NCI-H2107 treated with DMSO at 0.1 percent for 48 hours (cell line): ENCODE results near the gene POFUT2.
"Not testable (repeated sequence)": the region's sequence is repeated elsewhere in the genome, so short reads cannot be mapped to it uniquely, and the experiment has no call there.

Source experiments
- DNase-seq: peaks from one replicate; lab custom pipeline; 2025; ENCODE audit not compliant: unreplicated experiment; lab: John Stamatoyannopoulos, UW

The POFUT2 gene

DNA sequence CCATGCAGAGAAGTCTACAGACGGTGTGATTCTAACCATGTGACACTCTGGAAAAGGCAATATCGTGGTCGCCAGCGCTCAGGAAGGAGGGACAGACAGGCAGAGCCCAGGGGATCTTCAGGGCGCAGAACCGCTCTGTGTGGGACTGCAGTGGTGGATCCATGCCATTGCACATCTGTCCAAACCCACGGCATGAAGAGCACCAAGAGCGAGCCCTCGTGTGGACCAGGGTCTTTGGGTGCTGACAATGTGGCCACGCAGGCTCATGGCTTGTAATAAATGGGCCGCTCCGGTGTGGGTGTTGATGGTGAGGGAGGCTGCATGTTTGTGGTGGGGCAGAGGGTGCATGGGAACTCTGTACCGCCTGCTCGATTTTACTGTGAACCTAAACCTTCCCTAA, 25.3 kb upstream of the POFUT2 start:
- DNase-seq, result no peak

DNA sequence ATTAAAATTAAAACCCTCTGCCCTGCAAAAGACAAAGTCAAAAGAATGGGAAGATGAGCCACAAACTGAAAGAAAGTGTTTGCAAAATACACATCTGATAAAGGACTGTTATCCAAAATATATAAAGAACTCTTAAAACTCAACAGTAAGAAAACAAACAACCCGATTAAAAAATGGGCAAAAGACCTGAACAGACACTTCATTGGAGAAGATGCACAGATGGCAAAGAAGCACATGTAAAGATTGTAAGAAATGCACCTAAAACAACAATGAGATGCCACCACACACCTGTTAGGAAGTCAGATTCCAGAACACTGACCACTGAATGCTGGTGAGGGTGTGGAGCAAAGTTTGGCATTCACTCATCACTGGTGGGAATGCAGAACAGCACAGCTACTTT, 24.6 kb upstream of the POFUT2 start:
- no peak for DNase-seq

DNA sequence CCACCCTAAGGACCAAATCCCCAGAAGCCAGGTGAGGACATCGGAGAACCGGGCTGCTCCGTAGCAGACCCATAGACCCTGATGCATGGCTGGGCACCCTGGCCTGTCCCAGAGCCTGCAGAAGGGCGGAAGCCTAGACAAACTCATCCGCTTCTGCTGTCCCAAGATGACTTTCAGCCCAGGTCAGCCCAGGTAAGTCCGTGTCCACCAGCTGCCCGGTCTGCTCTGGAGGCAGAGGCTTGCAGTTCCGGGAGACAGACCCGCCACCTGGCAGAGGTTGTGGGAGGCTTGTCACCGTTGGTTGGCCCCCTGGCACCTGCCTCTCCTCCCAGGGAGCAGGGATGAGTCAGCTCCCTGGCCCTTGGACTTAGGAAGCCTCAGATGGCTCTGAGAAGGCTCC, 22.8 kb upstream of the POFUT2 start:
- DNase-seq, result no peak

DNA sequence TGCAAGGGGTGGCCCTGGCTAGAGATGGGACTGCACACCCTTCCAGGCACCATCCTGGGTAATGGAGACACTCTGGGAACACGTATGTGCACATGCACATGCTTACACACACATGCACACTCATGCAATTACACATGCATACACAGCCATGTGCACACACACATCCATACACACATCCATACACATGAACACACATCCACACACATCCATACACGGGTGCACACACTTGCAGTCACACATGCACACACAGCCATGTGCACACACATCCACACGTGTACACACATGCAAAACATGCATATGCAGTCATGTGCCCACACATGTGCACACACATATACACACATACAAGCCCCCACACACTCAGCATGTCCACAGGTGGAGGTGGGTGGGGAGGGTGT, 22.3 kb upstream of the POFUT2 start:
- no peak for DNase-seq

DNA sequence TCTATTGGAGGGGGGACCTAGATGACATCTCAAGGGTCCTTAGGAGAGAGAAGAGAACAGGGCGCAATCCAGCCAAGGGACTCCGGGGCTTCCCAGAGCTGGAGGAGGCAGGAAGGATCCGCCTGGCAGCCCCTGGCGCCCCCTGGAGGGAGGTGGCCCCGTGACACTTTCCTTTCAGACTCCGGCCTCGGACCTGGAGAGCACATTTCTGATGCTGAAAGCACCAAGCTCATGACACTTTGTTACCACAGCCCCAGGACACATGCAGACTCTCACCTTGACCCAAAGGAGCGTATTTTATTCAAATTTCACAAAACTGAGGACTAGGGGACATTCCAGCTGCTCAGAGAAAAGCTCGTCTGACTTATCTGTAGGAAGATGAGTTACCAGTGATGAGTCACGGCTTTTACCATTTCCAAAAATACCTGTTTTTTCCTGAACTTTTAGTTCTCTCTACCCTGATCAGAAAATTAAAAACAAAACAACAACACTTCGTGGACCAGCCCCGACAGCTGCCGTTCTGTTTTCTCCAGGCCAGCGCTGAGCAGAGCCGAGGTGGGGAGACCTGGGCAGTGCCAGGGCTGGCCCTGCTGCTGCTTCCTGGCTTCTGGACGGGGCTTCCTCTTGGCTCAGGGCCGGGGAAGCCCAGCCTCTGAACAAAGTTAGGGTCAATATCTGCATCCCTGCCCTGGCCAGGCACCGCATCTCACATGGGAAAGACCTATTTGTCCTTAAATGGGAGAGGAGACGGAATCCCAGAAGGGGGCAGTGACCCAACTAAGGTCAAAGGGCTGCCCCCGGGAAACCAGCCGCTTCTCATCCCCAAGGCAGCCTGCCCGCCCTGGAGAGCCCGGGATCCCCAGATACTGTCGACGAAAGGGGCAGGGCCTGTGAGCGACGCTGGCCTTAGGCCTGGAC, 21.6 kb upstream of the POFUT2 start:
- DNase-seq, result no peak

DNA sequence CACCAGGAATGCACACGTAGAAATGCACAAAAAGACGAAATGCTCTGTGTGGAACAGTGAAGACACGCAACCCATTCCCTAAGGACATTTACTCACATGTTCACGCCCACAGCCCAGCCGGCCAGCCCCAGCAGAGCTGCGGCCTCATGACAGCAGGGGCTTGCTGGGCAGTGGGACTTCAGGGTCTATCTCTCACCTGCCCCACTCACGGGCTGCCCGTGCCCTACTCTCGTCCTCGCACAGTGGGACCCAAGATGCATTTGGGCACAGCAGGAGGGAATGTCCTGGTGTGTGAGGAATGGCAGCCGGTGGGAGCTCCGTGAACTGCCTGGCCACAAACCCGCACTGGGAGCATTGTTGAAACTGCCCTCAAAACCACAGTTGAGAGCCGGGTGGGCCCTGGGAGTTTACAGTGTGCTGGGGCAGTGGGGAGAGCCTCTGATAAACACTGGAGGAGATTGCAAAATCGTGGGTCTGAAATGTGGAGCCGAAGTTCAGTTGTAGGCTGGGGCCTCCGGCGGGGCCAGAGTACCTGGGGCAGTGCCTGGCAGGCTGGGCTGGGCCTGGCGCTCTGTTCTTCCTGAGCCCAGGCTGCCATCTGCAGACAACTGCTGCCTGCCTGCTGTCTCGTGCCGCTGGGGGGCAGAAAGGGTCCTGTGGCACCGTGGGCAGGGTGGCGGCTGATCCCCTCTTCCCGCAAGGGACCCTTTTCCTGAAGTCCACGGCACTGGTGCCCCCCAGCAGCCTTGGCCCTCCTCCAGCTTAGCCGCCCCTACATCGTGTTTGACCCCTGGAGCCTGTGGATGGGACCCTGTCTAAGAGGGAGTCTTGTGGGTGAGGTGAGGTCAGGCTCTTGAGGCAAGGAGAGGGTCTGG, 20.7 kb upstream of the POFUT2 start:
- no peak for DNase-seq

DNA sequence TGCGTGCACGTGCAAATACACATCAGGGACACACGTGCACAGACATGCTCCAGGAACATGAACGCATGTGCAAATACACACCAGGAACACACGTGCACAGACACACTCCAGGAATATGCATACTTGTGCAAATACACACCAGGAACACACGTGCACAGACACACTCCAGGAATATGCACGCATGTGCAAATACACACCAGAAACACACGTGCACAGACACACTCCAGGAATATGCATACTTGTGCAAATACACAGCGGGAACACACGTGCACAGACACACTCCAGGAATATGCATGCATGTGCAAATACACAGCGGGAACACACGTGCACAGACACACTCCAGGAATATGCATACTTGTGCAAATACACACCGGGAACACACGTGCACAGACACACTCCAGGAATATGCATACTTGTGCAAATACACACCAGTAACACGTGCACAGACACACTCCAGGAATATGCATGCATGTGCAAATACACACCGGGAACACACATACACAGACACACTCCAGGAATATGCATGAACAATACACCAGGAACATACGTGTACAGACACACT, 20.0 kb upstream of the POFUT2 start:
- DNase-seq, result not testable (repeated sequence)

DNA sequence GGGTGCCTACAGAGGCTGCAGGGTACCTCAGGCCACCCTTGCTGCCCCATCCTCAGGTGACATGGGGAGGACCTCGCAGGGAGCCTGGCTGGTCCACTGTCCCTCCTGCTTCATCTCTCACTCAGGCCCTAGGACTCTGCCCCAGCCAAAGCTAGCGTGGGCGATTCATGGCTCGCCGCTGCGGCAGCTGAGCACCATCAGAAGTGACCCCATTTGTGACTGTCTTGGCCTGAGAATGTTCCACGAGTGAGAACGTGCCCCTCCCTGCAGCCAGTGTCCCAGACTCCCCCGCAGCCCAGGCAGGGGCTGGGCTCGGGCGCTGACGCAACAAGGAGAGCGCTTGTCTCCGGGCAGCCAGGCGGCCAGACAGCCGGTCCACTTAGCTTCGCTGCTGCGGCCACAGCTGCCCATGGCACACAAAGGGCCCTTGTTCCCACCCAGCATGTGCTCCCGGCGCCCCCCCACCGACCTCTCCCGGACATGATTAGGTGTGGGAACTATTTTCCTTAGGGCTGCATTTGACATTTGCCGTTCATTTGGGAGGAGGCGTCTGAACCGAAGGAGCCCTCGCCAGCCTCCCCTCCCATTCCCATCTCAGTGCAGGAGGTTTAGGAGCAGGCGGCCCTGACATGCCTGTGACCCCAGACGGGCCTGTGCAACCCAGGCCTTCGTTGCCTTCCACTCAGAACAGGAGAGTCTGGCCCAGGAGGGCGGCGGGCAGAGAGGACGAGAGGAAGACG, 19.3 kb upstream of the POFUT2 start:
- DNase-seq, result no peak

DNA sequence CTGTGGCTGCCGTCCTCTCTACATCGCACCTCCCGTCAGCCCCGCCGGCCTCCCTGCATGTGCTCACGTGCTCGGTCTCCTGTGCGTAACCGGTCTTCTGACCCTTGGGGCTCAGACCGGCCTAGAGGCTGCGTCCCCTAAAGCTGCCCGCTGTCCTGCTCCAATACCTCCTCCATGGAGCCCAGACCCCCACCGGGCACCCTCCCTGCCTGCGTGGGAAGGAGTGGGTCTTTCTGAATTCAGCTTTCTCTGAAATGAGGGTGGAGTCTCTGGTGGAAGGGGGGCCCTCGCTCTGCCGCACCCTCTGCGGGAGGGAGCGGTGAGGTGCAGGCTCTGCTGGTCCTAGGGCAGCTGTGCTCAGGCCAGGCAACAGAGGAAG, 18.7 kb upstream of the POFUT2 start:
- DNase-seq, result no peak

DNA sequence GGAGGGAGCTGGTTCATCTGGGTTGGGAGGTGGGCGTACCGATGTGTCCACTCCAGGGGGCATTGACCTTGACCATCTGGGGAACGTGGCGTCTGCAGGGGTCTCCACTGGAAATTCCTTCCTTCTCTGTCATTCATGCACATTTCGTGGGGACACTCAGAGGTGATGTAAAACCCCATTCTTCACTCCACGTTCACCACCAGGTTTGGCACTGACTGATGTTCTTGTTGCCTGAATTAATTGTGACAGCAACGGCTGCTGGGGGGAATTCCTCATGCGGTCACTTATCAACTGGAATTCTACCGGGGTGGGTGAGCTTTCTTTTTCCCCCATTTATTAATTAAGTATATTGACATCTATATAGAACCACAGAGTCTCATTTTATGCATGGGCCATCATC, 18.1 kb upstream of the POFUT2 start:
- no peak for DNase-seq

DNA sequence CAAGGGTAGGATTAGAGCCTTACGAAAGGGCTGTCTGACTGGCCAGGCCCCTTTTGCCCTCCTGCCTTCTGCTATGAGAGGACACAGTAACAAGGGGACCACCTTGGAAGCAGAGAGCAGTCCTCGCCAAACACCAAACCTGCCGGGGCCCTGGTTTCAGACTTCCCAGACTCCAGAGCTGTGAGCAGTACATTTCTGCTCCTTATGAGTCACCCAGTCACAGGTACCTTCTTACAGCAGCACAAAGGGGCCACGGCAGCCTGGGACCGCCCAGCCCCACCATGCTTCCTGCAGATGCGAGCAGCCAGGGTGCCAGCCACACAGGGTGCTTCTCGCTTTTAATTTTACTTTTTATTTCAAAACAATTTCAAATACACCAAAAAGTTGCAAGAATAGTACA, 17.2 kb upstream of the POFUT2 start:
- no peak for DNase-seq

DNA sequence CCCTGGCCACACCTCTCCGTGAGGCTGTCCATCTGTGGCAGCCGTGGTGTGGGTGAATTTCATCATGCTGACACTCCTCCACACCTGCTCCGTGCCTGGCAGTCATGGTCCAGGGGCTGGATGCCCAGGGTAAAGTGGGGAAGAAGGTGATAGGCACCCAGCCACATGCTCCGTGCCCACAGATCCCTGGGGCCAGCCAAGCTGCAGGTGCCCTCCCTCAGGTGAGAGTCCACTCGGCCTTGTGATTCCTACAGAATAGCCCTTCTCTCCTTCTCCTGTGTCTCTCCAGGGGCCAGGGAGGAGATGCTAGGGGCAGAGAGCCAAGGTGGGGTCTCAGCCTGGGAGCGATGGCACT, 16.8 kb upstream of the POFUT2 start:
- no peak for DNase-seq

DNA sequence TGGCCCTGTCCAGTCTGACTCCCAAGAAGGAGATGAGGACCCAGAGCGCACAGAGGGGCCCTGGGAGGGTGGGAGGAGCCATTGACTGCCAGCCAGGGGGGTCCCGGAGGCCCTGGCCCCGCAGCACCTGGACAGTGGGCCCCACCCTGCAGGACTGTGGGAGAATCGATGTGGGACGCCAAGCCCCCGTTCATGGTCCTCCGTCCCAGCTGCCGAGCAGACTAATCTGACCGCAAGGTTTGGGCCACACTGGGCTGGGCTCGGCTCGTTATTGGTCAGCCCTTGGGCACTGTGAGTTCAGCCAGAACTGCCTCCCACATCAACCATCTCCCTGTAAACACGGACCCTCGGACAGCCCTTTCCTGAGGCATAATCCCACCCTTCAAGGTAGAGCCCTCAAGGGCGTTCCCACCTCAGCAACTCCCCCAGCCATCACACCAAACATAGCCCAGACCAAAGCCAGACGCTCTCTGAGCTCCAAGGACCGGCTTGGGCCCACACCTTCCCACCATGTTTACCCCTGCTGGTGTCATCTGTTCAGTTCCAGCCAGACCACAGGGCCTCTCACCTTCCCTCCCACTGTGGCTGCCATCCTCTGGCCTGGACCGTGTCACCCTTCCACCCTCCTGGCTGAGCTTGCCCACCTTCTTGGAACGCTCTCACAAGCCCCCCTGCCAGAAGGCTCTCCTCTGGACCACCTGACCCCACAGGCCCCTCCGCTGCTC, 16.2 kb upstream of the POFUT2 start:
- DNase-seq, result no peak

DNA sequence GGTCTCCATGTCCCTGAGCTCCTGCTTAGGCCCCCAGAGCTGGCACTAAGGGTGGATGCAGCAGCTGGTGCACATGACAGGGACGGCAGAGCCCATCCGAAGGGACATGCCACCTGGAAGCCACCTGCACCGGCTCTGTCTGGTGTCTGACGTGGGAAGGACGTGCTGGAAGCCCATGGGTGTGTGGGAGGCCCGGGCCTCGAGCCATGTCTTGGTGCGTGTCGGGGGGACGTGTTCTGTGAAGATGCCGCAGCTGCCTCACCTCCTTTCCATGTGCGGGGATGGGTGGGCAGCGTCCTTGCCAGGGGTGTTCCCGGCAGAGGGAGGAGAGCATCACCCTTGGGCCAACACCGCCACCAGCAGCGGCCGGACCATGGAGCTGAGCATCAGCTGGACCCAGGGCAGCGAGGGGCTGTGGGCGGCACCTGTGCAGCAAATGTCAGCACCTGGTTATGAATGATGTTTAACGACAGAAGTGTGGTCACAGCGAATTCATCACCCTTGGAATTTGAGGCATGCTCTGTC, 15.5 kb upstream of the POFUT2 start:
- DNase-seq, result no peak

DNA sequence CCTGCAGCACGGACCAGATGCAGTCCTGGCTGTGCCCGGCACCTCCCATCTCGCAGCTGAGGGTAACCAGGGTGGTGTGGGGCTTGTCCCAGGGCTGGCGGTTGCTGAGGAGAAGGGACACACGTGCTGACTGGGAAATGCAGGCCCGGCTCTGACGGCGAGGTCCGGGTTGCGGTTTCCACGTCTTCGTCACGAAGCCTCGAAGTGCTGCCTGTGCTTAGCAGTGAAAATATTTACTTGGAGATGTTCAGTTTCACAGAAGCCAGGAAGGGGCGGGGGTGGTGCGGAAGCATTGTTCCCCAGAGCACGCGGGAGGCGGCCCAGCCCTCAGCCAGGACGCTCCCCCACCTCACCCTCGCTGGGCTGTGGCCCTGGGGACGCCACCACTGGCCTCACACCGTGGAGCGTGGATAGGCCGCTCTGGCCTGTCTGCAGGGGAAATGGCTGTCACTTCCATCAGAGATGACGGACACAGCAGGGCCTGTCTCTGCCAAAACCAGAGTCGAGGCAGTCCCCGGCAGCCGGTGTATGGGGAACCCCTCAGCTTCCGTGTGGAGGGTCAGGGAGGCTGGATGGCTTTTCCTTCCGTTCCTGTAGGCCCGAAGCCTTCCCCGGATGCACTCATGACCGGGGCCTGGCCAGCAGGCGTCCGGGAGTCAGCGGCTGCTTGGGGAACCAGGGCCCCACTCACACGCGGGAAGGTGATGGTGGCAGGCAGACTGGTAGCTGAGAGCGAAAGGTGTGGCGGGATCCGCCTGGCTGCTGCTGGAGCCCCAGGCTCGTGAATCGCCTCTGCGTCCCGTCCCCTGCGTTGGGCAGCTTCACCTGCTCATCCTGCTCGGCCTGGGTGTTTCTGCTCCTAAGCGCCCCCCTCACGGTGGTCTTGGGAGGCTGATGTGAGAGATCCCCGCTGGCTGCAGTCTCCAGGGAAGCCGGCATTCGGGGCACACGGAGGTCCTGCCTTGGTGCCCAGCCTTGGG, 14.7 kb upstream of the POFUT2 start:
- DNase-seq, result no peak

DNA sequence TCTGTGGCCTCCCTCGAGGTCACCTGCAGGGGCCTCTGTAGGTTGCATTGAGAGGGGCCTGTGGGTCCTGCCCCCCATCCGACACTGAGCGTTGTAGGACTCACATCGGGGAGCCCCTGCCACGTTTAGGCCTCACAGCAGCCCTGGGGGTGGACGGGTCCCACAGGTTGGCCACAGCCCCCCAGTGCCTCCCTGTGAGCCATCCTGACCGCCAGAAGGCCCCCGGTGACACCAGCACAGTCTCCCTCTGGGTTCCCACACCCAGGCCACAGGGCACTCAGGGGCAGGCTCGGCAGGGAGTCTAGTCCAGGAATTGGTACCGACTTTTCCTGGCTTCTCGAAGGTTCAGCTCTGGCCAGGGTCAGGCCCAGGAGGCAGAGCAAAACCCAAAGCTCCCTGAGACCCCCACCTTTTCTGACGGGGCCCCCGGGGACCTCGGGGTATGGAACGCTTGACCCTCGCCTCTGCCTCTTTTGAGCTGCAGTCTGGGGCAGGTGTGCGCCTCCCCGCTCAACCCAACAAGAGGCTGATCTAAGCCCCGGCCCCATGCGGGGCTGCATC, 13.9 kb upstream of the POFUT2 start:
- DNase-seq, result no peak

DNA sequence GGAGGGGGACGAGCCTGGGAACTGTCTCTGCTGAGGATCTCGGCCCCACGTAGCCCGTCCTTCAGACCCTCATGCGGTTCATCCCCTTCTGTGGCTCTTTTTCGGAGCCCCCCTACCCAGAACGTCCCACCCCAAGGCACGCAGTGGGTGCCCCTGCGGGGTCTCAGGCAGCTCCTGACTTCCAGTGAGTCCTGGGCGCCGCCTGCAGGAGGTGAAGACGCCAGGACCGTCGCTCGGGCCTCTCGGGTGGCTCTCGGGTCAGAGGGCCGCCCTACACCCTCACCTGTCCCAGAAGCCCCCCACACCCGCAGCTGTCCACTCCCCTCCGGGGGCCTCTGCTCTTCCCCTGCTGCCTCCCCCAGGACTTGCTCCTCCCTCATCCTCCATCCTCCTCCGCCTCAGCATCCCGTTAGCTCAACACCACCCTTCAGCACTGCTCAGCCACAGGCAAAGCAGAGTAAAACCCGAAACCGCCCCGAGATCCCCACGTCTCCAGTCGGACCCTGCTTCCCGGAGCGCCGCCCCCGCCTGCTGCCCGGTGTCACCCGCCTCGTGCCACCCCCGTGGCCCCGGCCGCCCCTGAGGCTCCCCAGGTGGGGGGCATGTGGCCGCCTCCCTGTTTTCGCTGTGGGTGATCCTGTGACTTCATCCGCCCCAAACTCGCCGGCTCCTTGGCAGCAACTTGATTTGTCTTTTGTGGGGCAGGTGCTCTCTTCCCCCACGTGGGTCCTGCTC, 13.3 kb upstream of the POFUT2 start:
- no peak for DNase-seq
